Heart left ventricle (tissue), 16 donors: Measurements from ENCODE around the gene UBE2F. TPM values are rescaled to one million over a fixed set of nuclear protein-coding genes. Genes with fewer than 3 reads are reported as not detected.

Experiments used
- ATAC-seq, 4 donors: fragments of 200-7000 bp; cut with Tn5 transposase; one replicate each; pipeline ENCODE4 v1.9.1; 2020 to 2022; ENCODE audit warnings: moderate library complexity in 4 of 4, mild to moderate bottlenecking in 3 of 4, moderate number of reproducible peaks in 1 of 4
- DNase-seq, 5 donors: peaks; one replicate each; pipeline ENCODE4 v3.0.0-alpha.2; 2020
- H3K27ac ChIP-seq, 12 donors: fragments of 200-600 bp; sonication (generic) in 4 of 12; one replicate each; pipeline versions ENCODE4 v1.5.0 to v1.8.0; 2016 to 2022; ENCODE audit warnings: mild to moderate bottlenecking in 2 of 12
- H3K27me3 ChIP-seq, 9 donors: fragments of 200-600 bp; sonication (generic) in 2 of 9; one replicate each; pipeline versions ENCODE4 v1.5.1 to v1.8.0; 2016 to 2022; ENCODE audit warnings: mild to moderate bottlenecking in 3 of 9
- H3K36me3 ChIP-seq, 9 donors: fragments of 200-600 bp; sonication (generic) in 2 of 9; one replicate each; pipeline versions ENCODE4 v1.5.0 to v1.8.0; 2018 to 2022; ENCODE audit warnings: mild to moderate bottlenecking in 2 of 9
- H3K4me1 ChIP-seq, 12 donors: fragments of 200-600 bp; sonication (generic) in 4 of 12; one replicate each; pipeline versions ENCODE4 v1.5.0 to v1.8.0; 2016 to 2022; ENCODE audit warnings: mild to moderate bottlenecking in 3 of 12
- H3K4me3 ChIP-seq, 12 donors: fragments of 200-600 bp; sonication (generic) in 4 of 12; one replicate each; pipeline versions ENCODE4 v1.5.0 to v1.8.0; 2017 to 2022; ENCODE audit warnings: mild to moderate bottlenecking in 9 of 12, moderate library complexity in 4 of 12
- H3K9me3 ChIP-seq, 12 donors: fragments of 200-600 bp; sonication (generic) in 4 of 12; one replicate each; pipeline versions ENCODE4 v1.5.0 to v1.8.0; 2016 to 2022; ENCODE audit warnings: mild to moderate bottlenecking in 1 of 12
- POLR2A ChIP-seq, 2 donors: fragments of 450-650 bp; IDR thresholded peaks; one replicate each; pipeline ENCODE4 v1.6.1; 2017; ENCODE audit warnings: antibody characterized with exemption in 2 of 2, mild to moderate bottlenecking in 2 of 2, moderate library complexity in 2 of 2
- WGBS, 4 donors: extraction: QIAGEN DNeasy Blood & Tissue Kit in 2 of 4; methylation state at CpG; one replicate each; pipeline versions ENCODE4 v1.1.5 to v1.1.7; 2013 to 2018; 5-methylcytosine and 5-hydroxymethylcytosine counted together
- intact Hi-C, 10 donors: fragments of 100-400 bp; cut with DNase I; formaldehyde crosslinking; loops; one replicate each; pipeline versions ENCODE4 v1.11.1 to v1.14.2; 2022
- polyA plus RNA-seq, 2 donors: library from polyadenylated mRNA; stranded (reverse); fragments of 200-250 nt; gene quantifications; one replicate each; pipeline ENCODE4 v1.2.3, GENCODE V29; 2013
- total RNA-seq, 9 donors: library from RNA; depleted of rRNA in 2 of 9; stranded (reverse); fragments of >200 nt in 2 of 9; fragmentation: NEBNext Ultra II Directional in 3 of 9; extraction: Animal tissue kit (Norgen Biotek cat#: 25700) in 3 of 9; gene quantifications; one replicate each; pipeline versions ENCODE4 v1.1.0 to v1.2.4, GENCODE V29; 2016 to 2023
- TF ChIP-seq, protein P1 (sequence below), 12 donors: fragments of 200-600 bp; sonication (generic) in 4 of 12; IDR thresholded peaks; one replicate each; pipeline versions ENCODE4 v1.5.0 to v1.8.0; 2018 to 2022; ENCODE audit warnings: antibody characterized with exemption in 12 of 12, mild to moderate bottlenecking in 5 of 12
- donor health status: ischemic (EF 13 %, LVEDD 7.1; RV severe dilation, severe dysfunction).
- donor health status: healthy with polysubstance abuse.
- donor health status: DM: no; HTN: yes; CAD: no.
- donor health status: DM: no; HTN: no; CAD: no.
- donor health status: ischemic (EF 25% LVEDD 6.9; RV normal size, moderate dysfunction).
- donor health status: ischemic (EF 25% LVEDD 5.7; RV mildly dilated, moderate dysfunction).
- donor health status: healthy.
- donor health status: DM: yes; HTN: yes; CAD: no.
- donor health status: ischemic (EF 35%, LVEDD 5.7; RV mildly dilated, moderate dysfunction).
- donor health status: nonischemic (EF 11% LVEDD 7.7; RV severe dilation, severe dysfunction).
- donor health status: DM: yes; HTN: yes; CAD: no.
- donor health status: PGD.
- donor health status: ischemic (EF 29% LVEDD 5.4; RV normal size, mild dysfunction).
- donor health status: nonischemic (EF 23%, LVEDD 6.1; RV moderate dilation, normal function).

UBE2F gene
- total and polyA plus RNA-seq, 11 donors, result 54.2 to 83.4 (median 60.6) TPM

DNA sequence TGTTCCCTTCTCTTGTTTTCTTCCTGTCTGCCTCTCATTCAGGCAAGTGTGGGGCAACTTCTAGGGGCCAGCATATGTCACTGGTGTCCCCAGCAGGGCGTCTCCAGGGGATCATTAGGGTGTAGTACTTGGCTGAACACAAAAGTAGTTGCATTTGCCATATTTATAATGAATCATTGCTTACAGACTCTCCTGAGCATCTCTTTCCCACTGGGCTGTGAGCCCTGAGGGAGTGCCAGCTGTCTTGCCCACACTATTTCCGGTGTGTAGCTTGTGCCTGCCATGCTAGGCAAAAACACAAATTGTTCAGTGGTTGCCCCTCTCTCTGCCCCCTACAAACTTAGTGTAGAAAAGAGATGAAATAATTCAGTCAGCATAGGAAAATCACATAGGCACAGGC lies 53.1 kb downstream of the UBE2F start:
- TF ChIP-seq, protein P1, sequence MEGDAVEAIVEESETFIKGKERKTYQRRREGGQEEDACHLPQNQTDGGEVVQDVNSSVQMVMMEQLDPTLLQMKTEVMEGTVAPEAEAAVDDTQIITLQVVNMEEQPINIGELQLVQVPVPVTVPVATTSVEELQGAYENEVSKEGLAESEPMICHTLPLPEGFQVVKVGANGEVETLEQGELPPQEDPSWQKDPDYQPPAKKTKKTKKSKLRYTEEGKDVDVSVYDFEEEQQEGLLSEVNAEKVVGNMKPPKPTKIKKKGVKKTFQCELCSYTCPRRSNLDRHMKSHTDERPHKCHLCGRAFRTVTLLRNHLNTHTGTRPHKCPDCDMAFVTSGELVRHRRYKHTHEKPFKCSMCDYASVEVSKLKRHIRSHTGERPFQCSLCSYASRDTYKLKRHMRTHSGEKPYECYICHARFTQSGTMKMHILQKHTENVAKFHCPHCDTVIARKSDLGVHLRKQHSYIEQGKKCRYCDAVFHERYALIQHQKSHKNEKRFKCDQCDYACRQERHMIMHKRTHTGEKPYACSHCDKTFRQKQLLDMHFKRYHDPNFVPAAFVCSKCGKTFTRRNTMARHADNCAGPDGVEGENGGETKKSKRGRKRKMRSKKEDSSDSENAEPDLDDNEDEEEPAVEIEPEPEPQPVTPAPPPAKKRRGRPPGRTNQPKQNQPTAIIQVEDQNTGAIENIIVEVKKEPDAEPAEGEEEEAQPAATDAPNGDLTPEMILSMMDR (IDR thresholded peaks at IDR 0.05), result no peak
- TF ChIP-seq POLR2A (IDR thresholded peaks at IDR 0.05), result no peak
- ATAC-seq (no peak), DNase-seq (no peak)
- peaks cover 0 to 7% (median 0%) of the 10 kb centered on the region in 12 donors for H3K4me1 ChIP-seq
- no peak overlapping the region for H3K4me3 ChIP-seq
- no peaks in the 10 kb centered on the region for H3K9me3 ChIP-seq
- H3K36me3 ChIP-seq, result peaks cover 0 to 36% (median 17%) of the 10 kb centered on the region in 9 donors
- 85 to 97% (median 90%) methylated on average over 2 of the region's 2 CpGs for WGBS, 4 donors
- intact Hi-C loops, result loop anchor here in 1 of 10 donors (5.0 kb wide), 1 partner anchor 163 kb away; the partner anchor contains the start of gene RAMP1
- no peaks in the 10 kb centered on the region for H3K27me3 ChIP-seq
- no peak overlapping the region for H3K27ac ChIP-seq

DNA sequence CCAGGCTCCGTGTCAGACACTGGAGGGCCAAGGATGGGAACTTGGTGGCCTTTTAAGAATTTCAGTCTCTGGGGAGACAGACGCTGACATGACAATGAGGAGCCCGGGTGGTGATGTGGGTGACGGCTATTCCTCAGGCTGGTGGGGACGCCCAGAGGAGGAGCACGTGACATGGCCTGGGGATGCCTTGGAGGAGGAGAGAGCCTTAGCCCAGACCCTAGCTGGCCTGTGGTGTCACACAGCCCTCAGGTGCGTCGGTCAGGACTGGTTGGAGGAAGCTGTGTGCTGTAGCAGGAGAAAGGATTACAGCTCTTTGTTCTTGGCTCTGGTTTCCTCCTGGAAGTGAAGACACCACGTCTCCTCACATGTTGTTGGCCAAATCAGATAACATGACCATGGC lies 54.0 kb downstream of the UBE2F start:
- H3K36me3 ChIP-seq, result peaks cover 0 to 44% (median 22%) of the 10 kb centered on the region in 9 donors
- ATAC-seq (peak in 1 of 4 donors; percentile 11), DNase-seq (no peak)
- TF ChIP-seq POLR2A (IDR thresholded peaks at IDR 0.05), result no peak
- TF ChIP-seq, protein P1 (IDR thresholded peaks at IDR 0.05), result no peak
- WGBS, 4 donors, result 79 to 85% (median 82%) methylated on average over 9 of the region's 9 CpGs
- peaks cover 0 to 7% (median 0%) of the 10 kb centered on the region in 12 donors for H3K4me1 ChIP-seq
- H3K9me3 ChIP-seq, result no peaks in the 10 kb centered on the region
- intact Hi-C loops, result no loop called here
- no peaks in the 10 kb centered on the region for H3K27me3 ChIP-seq
- no peak overlapping the region for H3K4me3 ChIP-seq
- H3K27ac ChIP-seq, result no peak overlapping the region

DNA sequence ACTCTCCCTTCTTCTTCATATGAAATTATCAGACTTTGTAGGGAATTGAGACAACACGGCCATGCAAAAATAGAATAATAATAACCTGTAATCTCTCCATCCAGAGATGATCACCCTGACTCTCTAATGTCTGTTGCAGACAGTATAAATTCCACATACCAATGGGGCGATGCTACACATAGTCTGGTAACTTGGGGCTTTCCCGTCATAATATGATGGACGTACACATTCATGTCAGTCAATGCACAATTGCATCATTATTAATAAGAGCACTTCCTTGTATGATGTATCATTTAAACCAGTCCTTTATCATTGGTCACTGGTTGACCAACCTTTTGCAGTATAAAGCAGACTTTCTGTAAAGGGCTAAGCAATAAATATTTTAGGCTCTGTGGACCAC lies 54.5 kb downstream of the UBE2F start:
- no peak overlapping the region for H3K27ac ChIP-seq
- intact Hi-C loops, result no loop called here
- H3K27me3 ChIP-seq, result no peaks in the 10 kb centered on the region
- TF ChIP-seq POLR2A (IDR thresholded peaks at IDR 0.05), result no peak
- TF ChIP-seq, protein P1 (IDR thresholded peaks at IDR 0.05), result no peak
- peaks cover 0 to 7% (median 0%) of the 10 kb centered on the region in 12 donors for H3K4me1 ChIP-seq
- ATAC-seq (no peak), DNase-seq (no peak)
- peaks cover 0 to 50% (median 26%) of the 10 kb centered on the region in 9 donors for H3K36me3 ChIP-seq
- no peak overlapping the region for H3K4me3 ChIP-seq
- no peaks in the 10 kb centered on the region for H3K9me3 ChIP-seq
- 90 to 95% (median 92%) methylated on average over 4 of the region's 4 CpGs for WGBS, 4 donors

DNA sequence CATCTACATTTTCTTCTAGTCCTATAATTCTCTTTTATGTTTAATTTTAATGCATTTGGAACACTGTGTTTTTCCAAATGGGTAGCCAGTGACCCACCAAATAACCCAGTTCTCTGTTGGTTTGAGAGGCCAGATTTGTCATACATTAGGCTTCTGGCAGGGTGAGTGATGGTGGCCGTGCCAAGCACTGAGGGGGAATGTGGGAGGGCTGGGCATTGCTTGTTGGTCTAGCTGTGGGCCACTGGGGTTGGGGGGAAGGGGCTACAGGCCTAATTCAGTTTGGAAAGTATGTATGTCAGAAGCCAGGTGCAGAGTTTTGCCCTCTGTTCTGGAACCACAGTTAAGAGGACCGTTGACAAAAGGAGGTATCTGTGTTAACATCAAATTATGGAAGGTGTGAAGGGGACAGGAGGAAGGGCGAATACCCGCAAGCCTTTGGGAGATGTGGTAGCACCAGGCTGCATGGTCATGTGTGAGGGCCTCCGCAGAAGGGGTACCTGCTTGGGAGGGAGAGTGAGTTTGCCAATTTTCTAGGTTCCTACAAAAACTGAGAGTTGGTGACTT lies 55.9 kb downstream of the UBE2F start:
- Histone ChIP-seq H3K27me3 (no peaks in the 10 kb centered on the region), H3K27ac (no peak overlapping the region), H3K4me3 (no peak overlapping the region), H3K9me3 (no peaks in the 10 kb centered on the region), H3K4me1 (peaks cover 0 to 7% (median 0%) of the 10 kb centered on the region in 12 donors), H3K36me3 (peaks cover 0 to 52% (median 39%) of the 10 kb centered on the region in 9 donors)
- ATAC-seq (no peak), DNase-seq (no peak)
- WGBS, 4 donors, result 87 to 94% (median 88%) methylated on average over 5 of the region's 5 CpGs
- no peak for TF ChIP-seq POLR2A (IDR thresholded peaks at IDR 0.05)
- TF ChIP-seq, protein P1 (IDR thresholded peaks at IDR 0.05), result no peak
- intact Hi-C loops, result no loop called here
